ENCODE results near the gene FZD4. TPM values are rescaled to one million over a fixed set of nuclear protein-coding genes. Genes with fewer than 3 reads are reported as not detected.

The FZD4 gene
- total RNA-seq, 2 experiments from 2014 or later = 0.17 TPM; not detected in 1

- Histone ChIP-seq H4K20me1 (ENCODE audit: insufficient read depth, low read length) (no peaks in the 10 kb centered on the region), H3K9me2 (ENCODE audit: insufficient read depth, low read length) (no peaks in the 10 kb centered on the region), H3K4me1 (ENCODE audit: insufficient read depth, low read length, poor library complexity, severe bottlenecking) (no peaks in the 10 kb centered on the region), H3K79me2 (ENCODE audit: insufficient read depth, low read depth, low read length) (no peaks in the 10 kb centered on the region), H3K27ac (ENCODE audit: low read depth, low read length, poor library complexity, severe bottlenecking) (no peak overlapping the region), H3K9me3 (ENCODE audit: low read length) (no peaks in the 10 kb centered on the region), H3K4me3 (ENCODE audit: low read depth, low read length, poor library complexity, severe bottlenecking) (no peak overlapping the region), H3K4me2 (ENCODE audit: low read length) (no peak overlapping the region), H2AFZ (ENCODE audit: low read length) (no peak overlapping the region), H3K36me3 (ENCODE audit: insufficient read depth, low read length) (no peaks in the 10 kb centered on the region)
- intact Hi-C loops (cut with micrococcal nuclease; ENCODE audit: unreplicated experiment) = no loop called here
- POLR2A ChIA-PET = interaction anchor here (0.5 to 0.6 kb wide), 2 partner anchors 13 to 357 kb away, joined by 4 read pairs; no protein-coding TSS in a partner anchor
- DNase-seq (ENCODE audit: low spot score) = no peak
- BruUV-seq (replicated peaks) = no TSS peak
- CTCF ChIA-PET (ENCODE audit: unreplicated experiment) = no interaction called here
- no peak for TF ChIP-seq CTCF (conservative IDR thresholded peaks at IDR 0.05; ENCODE audit: low read length)
- no peak for TF ChIP-seq EZH2phosphoT487 (IDR thresholded peaks at IDR 0.05; ENCODE audit: borderline replicate concordance, low read depth, low read length)
Observed at GRCh38 chr11:86931548-86932258, 23.5 kb downstream of the FZD4 start.

GRCh38 chr11:86930957-86931547, 24.1 kb downstream of the FZD4 start:
- Histone ChIP-seq H2AFZ (ENCODE audit: low read length) (no peak overlapping the region), H3K4me3 (ENCODE audit: low read depth, low read length, poor library complexity, severe bottlenecking) (no peak overlapping the region), H3K79me2 (ENCODE audit: insufficient read depth, low read depth, low read length) (no peaks in the 10 kb centered on the region), H4K20me1 (ENCODE audit: insufficient read depth, low read length) (no peaks in the 10 kb centered on the region), H3K9me2 (ENCODE audit: insufficient read depth, low read length) (no peaks in the 10 kb centered on the region), H3K4me1 (ENCODE audit: insufficient read depth, low read length, poor library complexity, severe bottlenecking) (no peaks in the 10 kb centered on the region), H3K27ac (ENCODE audit: low read depth, low read length, poor library complexity, severe bottlenecking) (no peak overlapping the region), H3K36me3 (ENCODE audit: insufficient read depth, low read length) (no peaks in the 10 kb centered on the region), H3K9me3 (ENCODE audit: low read length) (no peaks in the 10 kb centered on the region), H3K4me2 (ENCODE audit: low read length) (no peak overlapping the region)
- ChIA-PET CTCF (ENCODE audit: unreplicated experiment) (no interaction called here), POLR2A (no interaction called here)
- TF ChIP-seq CTCF (conservative IDR thresholded peaks at IDR 0.05; ENCODE audit: low read length) (no peak), EZH2phosphoT487 (IDR thresholded peaks at IDR 0.05; ENCODE audit: borderline replicate concordance, low read depth, low read length) (no peak)
- no peak for DNase-seq (ENCODE audit: low spot score)
- BruUV-seq (replicated peaks) = no TSS peak
- intact Hi-C loops (cut with micrococcal nuclease; ENCODE audit: unreplicated experiment) = no loop called here

GRCh38 chr11:86926975-86927374, 28.2 kb downstream of the FZD4 start:
- H3K9me2 ChIP-seq (ENCODE audit: insufficient read depth, low read length) = no peaks in the 10 kb centered on the region
- H3K27ac ChIP-seq (ENCODE audit: low read depth, low read length, poor library complexity, severe bottlenecking) = no peak overlapping the region
- no peaks in the 10 kb centered on the region for H3K4me1 ChIP-seq (ENCODE audit: insufficient read depth, low read length, poor library complexity, severe bottlenecking)
- H3K4me2 ChIP-seq (ENCODE audit: low read length) = no peak overlapping the region
- TF ChIP-seq CTCF (conservative IDR thresholded peaks at IDR 0.05; ENCODE audit: low read length) (no peak), EZH2phosphoT487 (IDR thresholded peaks at IDR 0.05; ENCODE audit: borderline replicate concordance, low read depth, low read length) (no peak)
- POLR2A ChIA-PET = interaction anchor here (0.7 to 1.3 kb wide), 2 partner anchors 30 to 89 kb away, joined by 3 to 6 read pairs; no protein-coding TSS in a partner anchor
- CTCF ChIA-PET (ENCODE audit: unreplicated experiment) = no interaction called here
- no peak overlapping the region for H3K4me3 ChIP-seq (ENCODE audit: low read depth, low read length, poor library complexity, severe bottlenecking)
- H3K79me2 ChIP-seq (ENCODE audit: insufficient read depth, low read depth, low read length) = no peaks in the 10 kb centered on the region
- H3K9me3 ChIP-seq (ENCODE audit: low read length) = no peaks in the 10 kb centered on the region
- H4K20me1 ChIP-seq (ENCODE audit: insufficient read depth, low read length) = no peaks in the 10 kb centered on the region
- no peak overlapping the region for H2AFZ ChIP-seq (ENCODE audit: low read length)
- DNase-seq (ENCODE audit: low spot score) = no peak
- BruUV-seq (replicated peaks) = no TSS peak
- no peaks in the 10 kb centered on the region for H3K36me3 ChIP-seq (ENCODE audit: insufficient read depth, low read length)
- intact Hi-C loops (cut with micrococcal nuclease; ENCODE audit: unreplicated experiment) = no loop called here

Data from OCI-LY7 (cell line).